Fibroblast of lung (primary cell): Measurements from ENCODE around the gene ICA1L.

Experiments used
- CTCF ChIP-seq, 2 donors: IDR thresholded peaks in 1 of 2; conservative IDR thresholded peaks in 1 of 2; 1 replicate in 1 of 2; 2 replicates in 1 of 2; pipeline ENCODE4 v1.5.1; 2011 to 2012; ENCODE audit warnings: low read length in 2 of 2, control low read depth in 1 of 2, inconsistent platforms in 1 of 2, low read depth in 1 of 2, mild to moderate bottlenecking in 1 of 2
- EZH2 ChIP-seq: IDR thresholded peaks from 2 replicates; pipeline ENCODE4 v1.5.1; 2012; ENCODE audit warnings: low read length, control low read depth, mild to moderate bottlenecking; ENCODE audit errors: missing control alignments

GRCh38 chr2:202756598-202756997 is 115.0 kb downstream of the ICA1L start:
- TF ChIP-seq CTCF (conservative IDR thresholded peaks at IDR 0.05 in 1 of 2, IDR thresholded peaks at IDR 0.05 in 1 of 2; ENCODE audit: low read depth in 1 of 2, low read length in 2 of 2) (no peak), EZH2 (no peak)
